ENCODE measurements around the gene EYS.

DNA sequence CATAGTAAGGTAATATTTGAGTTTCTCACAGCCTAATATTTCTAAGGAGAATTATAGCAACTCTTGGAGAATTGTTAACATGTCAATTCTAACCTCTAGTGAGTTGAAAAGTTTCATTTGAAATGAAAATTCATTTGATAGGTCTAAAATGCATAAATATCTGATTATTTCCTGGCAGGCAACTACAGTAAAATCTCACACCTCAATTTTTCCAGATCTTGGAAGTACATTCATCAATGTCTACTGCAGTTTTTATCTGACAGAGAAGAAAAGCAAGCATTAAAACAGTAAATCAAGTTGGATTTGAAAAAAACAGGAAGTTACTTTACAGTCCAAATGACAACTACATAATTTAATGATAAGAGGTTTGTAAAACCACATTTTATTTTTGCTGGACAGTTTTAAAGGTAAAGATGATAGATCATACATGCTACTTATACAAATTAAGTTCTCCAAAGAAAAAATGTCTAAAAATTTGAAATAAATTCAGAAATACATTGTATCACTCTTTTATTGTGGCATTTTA is 631.3 kb downstream of the EYS start:
- TF ChIP-seq EP300 (IDR thresholded peaks at IDR 0.05): no peak
- TF ChIP-seq POLR2A (IDR thresholded peaks at IDR 0.05): no peak
